Stomach (tissue), 9 donors: ENCODE measurements around the gene CELF1. TPM values are rescaled to one million over a fixed set of nuclear protein-coding genes. Genes with fewer than 3 reads are reported as not detected.

ENCODE experiments used
- DNase-seq, 2 donors: peaks; one replicate each; pipeline versions ENCODE4 v3.0.0 to v3.0.0-alpha.2; 2013 to 2019
- H3K27ac ChIP-seq, 5 donors: fragments of 200-600 bp in 4 of 5; sonication (generic) in 4 of 5; one replicate each; pipeline ENCODE4 v1.5.1; 2013 to 2019; ENCODE audit warnings: mild to moderate bottlenecking in 1 of 5, moderate library complexity in 1 of 5
- H3K27me3 ChIP-seq, 3 donors: fragments of 200-600 bp; sonication (generic); one replicate each; pipeline ENCODE4 v1.5.1; 2017 to 2019; ENCODE audit warnings: mixed run types in 1 of 3
- H3K36me3 ChIP-seq, 4 donors: fragments of 200-600 bp; sonication (generic); 1 replicate in 3 of 4; 2 replicates in 1 of 4; pipeline ENCODE4 v1.5.1; 2016 to 2019
- H3K4me1 ChIP-seq, 4 donors: fragments of 200-600 bp; sonication (generic); one replicate each; pipeline ENCODE4 v1.5.1; 2016 to 2019
- H3K4me3 ChIP-seq, 4 donors: fragments of 200-600 bp; sonication (generic) in 3 of 4; one replicate each; pipeline ENCODE4 v1.5.1; 2016 to 2019; ENCODE audit warnings: mild to moderate bottlenecking in 1 of 4
- H3K9me3 ChIP-seq, 4 donors: fragments of 200-600 bp; sonication (generic); one replicate each; pipeline ENCODE4 v1.5.1; 2016 to 2019
- EP300 ChIP-seq: sonication (generic); formaldehyde crosslinking; IDR thresholded peaks from one replicate; pipeline ENCODE4 v1.6.1; 2017; ENCODE audit warnings: antibody characterized with exemption
- POLR2A ChIP-seq, 4 donors: fragments of 450-650 bp; IDR thresholded peaks; one replicate each; pipeline ENCODE4 v1.6.1; 2016; ENCODE audit warnings: antibody characterized with exemption in 4 of 4, control low read depth in 2 of 4, mild to moderate bottlenecking in 1 of 4, moderate library complexity in 1 of 4
- POLR2AphosphoS5 ChIP-seq, 3 donors: sonication (generic); formaldehyde crosslinking; IDR thresholded peaks; one replicate each; pipeline ENCODE4 v1.6.1; 2016; ENCODE audit warnings: antibody characterized with exemption in 3 of 3
- WGBS, 5 donors: extraction: QIAGEN DNeasy Blood & Tissue Kit in 3 of 5; methylation state at CpG; one replicate each; pipeline versions ENCODE4 v1.1.5 to v1.1.7; 2013 to 2018; 5-methylcytosine and 5-hydroxymethylcytosine counted together
- intact Hi-C: fragments of 100-400 bp; cut with DNase I; formaldehyde crosslinking; loops from one replicate; pipeline ENCODE4 v1.15.1; 2023; ENCODE audit warnings: low total_unique reads
- polyA plus RNA-seq, 3 donors: library from polyadenylated mRNA; stranded (reverse); fragments of 200-250 nt; gene quantifications; one replicate each; pipeline ENCODE4 v1.2.3, GENCODE V29; 2013
- total RNA-seq, 5 donors: library from RNA; depleted of rRNA; stranded (reverse); fragments of >200 nt; gene quantifications; one replicate each; pipeline versions ENCODE4 v1.1.0 to v1.2.3, GENCODE V29; 2014 to 2016
- TF ChIP-seq, protein P1 (sequence below), 7 experiments: fragments of 450-650 bp in 4 of 7; fragments of 200-600 bp in 3 of 7; sonication (generic) in 3 of 7; IDR thresholded peaks; one replicate each; pipeline ENCODE4 v1.5.1; 2016 to 2019; ENCODE audit warnings: antibody characterized with exemption in 7 of 7, control low read depth in 2 of 7, mild to moderate bottlenecking in 1 of 7
- donor health status: healthy with polysubstance abuse.
- donor health status: Bipolar disorder and iron deficiency.
- donor health status: healthy.

CELF1 gene
- total and polyA plus RNA-seq, 8 donors, result 12.7 to 206 (median 54.4) TPM

DNA sequence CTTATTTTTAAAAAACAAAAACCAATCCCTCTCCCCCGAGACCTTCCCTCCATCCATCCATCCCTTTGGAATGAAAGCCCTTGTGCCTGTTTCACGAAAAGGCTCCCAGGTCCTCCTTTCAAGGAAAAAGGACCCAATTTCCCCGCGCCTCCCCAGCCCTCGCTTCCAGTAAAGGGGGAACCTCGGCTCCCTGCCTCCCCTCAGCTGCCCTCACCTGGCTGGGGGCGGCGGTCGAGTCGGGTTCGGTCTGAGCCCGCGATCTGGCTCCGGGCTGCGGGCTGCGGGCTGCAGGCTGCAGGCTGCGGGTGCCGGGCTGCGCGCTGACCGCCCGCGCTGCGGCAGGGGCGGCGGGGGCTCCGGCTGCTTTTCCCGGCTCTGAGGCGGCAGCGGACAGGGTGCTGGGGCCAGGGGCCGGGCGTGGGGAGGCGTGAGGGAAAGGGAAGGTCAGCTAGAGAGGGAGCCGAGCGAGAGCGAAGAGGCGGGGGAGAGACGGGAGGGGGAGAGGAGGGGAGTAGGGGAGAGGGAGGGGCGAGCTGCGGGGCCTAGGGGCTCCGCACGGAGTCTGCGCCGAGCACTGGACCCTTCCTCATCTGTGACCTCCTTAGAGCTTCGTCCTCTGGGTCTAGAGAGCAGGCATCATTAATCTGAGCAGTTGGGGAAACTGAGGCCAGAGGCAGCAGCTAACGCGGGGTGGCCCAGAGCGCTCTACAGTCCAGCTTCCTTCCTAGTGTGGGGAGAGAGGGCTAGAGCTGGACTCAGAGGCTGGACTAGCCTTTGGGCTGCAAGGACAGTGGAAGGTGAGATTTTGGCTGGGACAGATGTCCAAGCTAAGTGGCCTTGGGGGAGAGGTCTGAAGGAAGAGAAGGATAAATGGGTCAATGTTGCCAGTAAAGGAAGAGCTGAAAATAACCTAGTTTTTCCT is 41.3 kb upstream of the CELF1 start, which contains the start of gene C1QTNF4:
C1QTNF4 (minus strand) TSS at position 478 of the 922 bp plus-strand sequence. CDS start 3,601 bp downstream, outside the sequence.
- Histone ChIP-seq H3K4me1 (peaks cover 13 to 25% (median 20%) of the 10 kb centered on the region in 4 donors), H3K4me3 (peak within 1 kb of the TSS; percentile 28 to 46 (median 30)), H3K36me3 (no peaks in the 10 kb centered on the region), H3K9me3 (no peaks in the 10 kb centered on the region), H3K27me3 (peaks cover 3 to 71% (median 37%) of the 10 kb centered on the region in 3 donors), H3K27ac (no peak within 1 kb of the TSS)
- DNase-seq, result peak in 1 of 2 donors; percentile 58
- intact Hi-C loops, result no loop called here
- TF ChIP-seq POLR2AphosphoS5 (IDR thresholded peaks at IDR 0.05) (no peak), POLR2A (IDR thresholded peaks at IDR 0.05) (no peak), EP300 (no peak)
- TF ChIP-seq, protein P1, sequence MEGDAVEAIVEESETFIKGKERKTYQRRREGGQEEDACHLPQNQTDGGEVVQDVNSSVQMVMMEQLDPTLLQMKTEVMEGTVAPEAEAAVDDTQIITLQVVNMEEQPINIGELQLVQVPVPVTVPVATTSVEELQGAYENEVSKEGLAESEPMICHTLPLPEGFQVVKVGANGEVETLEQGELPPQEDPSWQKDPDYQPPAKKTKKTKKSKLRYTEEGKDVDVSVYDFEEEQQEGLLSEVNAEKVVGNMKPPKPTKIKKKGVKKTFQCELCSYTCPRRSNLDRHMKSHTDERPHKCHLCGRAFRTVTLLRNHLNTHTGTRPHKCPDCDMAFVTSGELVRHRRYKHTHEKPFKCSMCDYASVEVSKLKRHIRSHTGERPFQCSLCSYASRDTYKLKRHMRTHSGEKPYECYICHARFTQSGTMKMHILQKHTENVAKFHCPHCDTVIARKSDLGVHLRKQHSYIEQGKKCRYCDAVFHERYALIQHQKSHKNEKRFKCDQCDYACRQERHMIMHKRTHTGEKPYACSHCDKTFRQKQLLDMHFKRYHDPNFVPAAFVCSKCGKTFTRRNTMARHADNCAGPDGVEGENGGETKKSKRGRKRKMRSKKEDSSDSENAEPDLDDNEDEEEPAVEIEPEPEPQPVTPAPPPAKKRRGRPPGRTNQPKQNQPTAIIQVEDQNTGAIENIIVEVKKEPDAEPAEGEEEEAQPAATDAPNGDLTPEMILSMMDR (IDR thresholded peaks at IDR 0.05), result no peak
- 3 to 6% (median 4%) methylated on average over 32 to 48 of the region's 48 CpGs for WGBS, 5 donors

DNA sequence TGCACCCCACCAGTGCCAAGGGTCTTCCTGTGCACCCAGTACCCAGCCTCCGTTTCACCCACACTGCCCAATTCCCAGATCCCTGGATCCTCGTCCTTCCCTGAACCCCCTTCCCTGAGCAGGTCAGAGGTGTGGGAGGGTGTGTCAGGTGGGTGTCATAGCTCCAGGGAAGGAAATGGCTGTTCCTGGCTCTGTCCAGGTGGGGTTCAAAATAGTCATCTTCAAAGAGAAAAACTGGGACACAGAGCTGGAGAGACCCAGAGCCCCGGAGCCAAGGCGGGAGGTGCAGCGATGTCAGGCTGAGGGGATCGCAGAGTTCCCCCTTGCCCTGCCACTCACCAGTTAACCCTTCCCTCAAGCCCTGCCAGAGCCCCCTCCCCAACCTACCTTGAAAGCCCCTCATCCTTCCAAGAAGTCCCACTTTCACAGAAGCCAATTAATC is 40.6 kb upstream of the CELF1 start:
- TF ChIP-seq, protein P1 (IDR thresholded peaks at IDR 0.05), result no peak
- TF ChIP-seq POLR2AphosphoS5 (IDR thresholded peaks at IDR 0.05), result no peak
- no peak for TF ChIP-seq POLR2A (IDR thresholded peaks at IDR 0.05)
- no peak for TF ChIP-seq EP300
- Histone ChIP-seq H3K4me1 (peaks cover 13 to 26% (median 21%) of the 10 kb centered on the region in 4 donors), H3K36me3 (no peaks in the 10 kb centered on the region), H3K27ac (no peak overlapping the region), H3K4me3 (peak overlapping the region in 2 of 4 donors; percentile 33 to 46), H3K9me3 (no peaks in the 10 kb centered on the region), H3K27me3 (peaks cover 3 to 76% (median 37%) of the 10 kb centered on the region in 3 donors)
- DNase-seq, result no peak
- intact Hi-C loops, result no loop called here
- 6 to 11% (median 8%) methylated on average over 6 of the region's 6 CpGs for WGBS, 5 donors

DNA sequence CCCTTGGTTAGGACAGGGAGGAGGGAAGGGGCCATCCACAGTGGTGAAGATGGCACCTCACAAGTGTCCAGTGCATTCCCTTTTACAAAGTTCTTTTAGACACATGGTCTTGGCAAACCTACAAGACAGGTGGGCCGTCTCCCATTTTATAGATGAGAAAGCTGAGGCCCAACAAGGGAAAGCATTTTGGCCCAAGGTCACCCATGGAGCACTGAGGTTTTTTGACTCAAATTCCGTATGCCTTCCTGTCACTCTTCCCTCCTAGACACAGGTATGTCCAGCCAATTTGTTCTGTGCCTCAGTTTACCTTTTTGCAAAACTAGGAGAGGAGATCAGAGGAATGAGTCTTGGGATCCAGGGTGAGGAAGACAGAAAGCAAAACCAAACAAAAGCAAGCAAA is 40.0 kb upstream of the CELF1 start:
- DNase-seq, result no peak
- Histone ChIP-seq H3K27ac (no peak overlapping the region), H3K4me3 (no peak overlapping the region), H3K27me3 (peaks cover 3 to 76% (median 37%) of the 10 kb centered on the region in 3 donors), H3K36me3 (no peaks in the 10 kb centered on the region), H3K9me3 (no peaks in the 10 kb centered on the region), H3K4me1 (peaks cover 13 to 26% (median 21%) of the 10 kb centered on the region in 4 donors)
- intact Hi-C loops, result no loop called here
- WGBS, 5 donors, result 68 to 82% (median 69%) methylated on average over 2 of the region's 2 CpGs
- TF ChIP-seq EP300, result no peak
- TF ChIP-seq, protein P1 (IDR thresholded peaks at IDR 0.05), result no peak
- TF ChIP-seq POLR2AphosphoS5 (IDR thresholded peaks at IDR 0.05), result no peak
- no peak for TF ChIP-seq POLR2A (IDR thresholded peaks at IDR 0.05)

DNA sequence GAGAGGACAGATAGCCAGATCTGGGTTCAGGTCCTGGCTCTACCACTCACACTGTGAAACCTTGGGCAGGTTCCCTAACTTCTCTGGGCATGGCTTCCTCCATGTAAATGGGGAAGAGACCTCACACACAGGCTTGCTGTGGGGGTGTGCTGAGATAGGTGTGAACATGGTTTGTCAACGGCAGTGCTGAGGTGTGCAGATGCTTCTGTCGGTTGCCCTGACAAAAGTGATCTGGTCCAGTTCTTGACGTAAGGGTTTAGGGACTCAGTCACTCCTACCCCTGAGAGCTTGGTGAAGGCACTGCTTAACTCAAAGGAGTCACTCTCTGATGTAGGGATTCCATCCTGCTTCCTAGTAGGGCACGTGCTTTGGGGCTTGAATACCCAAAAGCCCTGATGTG is 39.3 kb upstream of the CELF1 start:
- intact Hi-C loops, result no loop called here
- no peak for DNase-seq
- peaks cover 3 to 76% (median 37%) of the 10 kb centered on the region in 3 donors for H3K27me3 ChIP-seq
- no peak overlapping the region for H3K4me3 ChIP-seq
- WGBS, 5 donors, result 58 to 75% (median 65%) methylated on average over 4 of the region's 4 CpGs
- no peaks in the 10 kb centered on the region for H3K36me3 ChIP-seq
- no peaks in the 10 kb centered on the region for H3K9me3 ChIP-seq
- peaks cover 13 to 26% (median 21%) of the 10 kb centered on the region in 4 donors for H3K4me1 ChIP-seq
- H3K27ac ChIP-seq, result no peak overlapping the region
- TF ChIP-seq EP300 (no peak), POLR2AphosphoS5 (IDR thresholded peaks at IDR 0.05) (no peak), POLR2A (IDR thresholded peaks at IDR 0.05) (no peak)
- TF ChIP-seq, protein P1 (IDR thresholded peaks at IDR 0.05), result no peak
